HUES64 (cell line): ENCODE measurements around the gene C21orf91.

ENCODE experiments used
- H3K27ac ChIP-seq: 2 replicates; pipeline ENCODE4 v1.7.0; 2013; ENCODE audit warnings: low read depth, low read length, inconsistent platforms
- H3K27me3 ChIP-seq: 2 replicates; pipeline ENCODE4 v1.6.1; 2013; ENCODE audit warnings: mild to moderate bottlenecking, low read length; ENCODE audit not compliant: insufficient read depth
- H3K36me3 ChIP-seq: 2 replicates; pipeline ENCODE4 v1.6.1; 2013; ENCODE audit warnings: mild to moderate bottlenecking, low read length; ENCODE audit not compliant: insufficient read depth
- H3K4me1 ChIP-seq: 2 replicates; pipeline ENCODE4 v1.6.1; 2013; ENCODE audit warnings: mild to moderate bottlenecking, low read length, moderate library complexity; ENCODE audit not compliant: insufficient read depth
- H3K4me3 ChIP-seq: 2 replicates; pipeline ENCODE4 v1.5.1; 2013; ENCODE audit warnings: mild to moderate bottlenecking, low read length, moderate library complexity
- H3K9ac ChIP-seq: 2 replicates; pipeline ENCODE4 v1.6.1; 2013; ENCODE audit warnings: mild to moderate bottlenecking, low read depth, low read length
- H3K9me3 ChIP-seq: 2 replicates; pipeline ENCODE4 v1.6.1; 2013; ENCODE audit warnings: low read depth, low read length; ENCODE audit not compliant: insufficient read depth
- WGBS: fragments of 150-250, 120-280 bp; methylation state at CpG from one replicate; pipeline ENCODE4 v1.1.7; 2013; ENCODE audit warnings: missing lambda C conversion rate; 5-methylcytosine and 5-hydroxymethylcytosine counted together

C21orf91 gene

DNA sequence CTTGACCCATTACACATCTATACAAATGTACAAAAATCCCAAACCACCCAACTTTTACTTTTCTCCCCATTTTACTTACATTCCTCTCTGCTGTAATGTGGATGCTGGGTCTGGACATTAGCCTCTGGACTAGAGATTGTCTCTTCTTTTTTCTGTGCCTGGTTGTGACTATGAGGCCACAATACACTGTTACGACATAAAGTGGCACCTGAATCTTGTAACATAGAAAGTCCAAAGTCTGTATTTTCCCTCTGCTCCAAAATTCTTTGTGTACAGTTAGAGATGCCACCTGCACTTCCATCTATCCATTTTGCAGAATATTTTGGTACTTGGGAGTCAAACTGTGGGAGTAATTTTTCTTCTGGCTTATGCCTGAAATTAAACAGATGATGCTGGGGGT is 22.7 kb downstream of the C21orf91 start:
- Histone ChIP-seq H3K36me3 (peaks cover 60% of the 10 kb centered on the region), H3K9ac (no peak overlapping the region), H3K27me3 (no peaks in the 10 kb centered on the region), H3K4me3 (no peak overlapping the region), H3K4me1 (no peaks in the 10 kb centered on the region), H3K9me3 (no peaks in the 10 kb centered on the region), H3K27ac (no peak overlapping the region)
- WGBS = 80% methylated on average over 1 of the region's 1 CpG

DNA sequence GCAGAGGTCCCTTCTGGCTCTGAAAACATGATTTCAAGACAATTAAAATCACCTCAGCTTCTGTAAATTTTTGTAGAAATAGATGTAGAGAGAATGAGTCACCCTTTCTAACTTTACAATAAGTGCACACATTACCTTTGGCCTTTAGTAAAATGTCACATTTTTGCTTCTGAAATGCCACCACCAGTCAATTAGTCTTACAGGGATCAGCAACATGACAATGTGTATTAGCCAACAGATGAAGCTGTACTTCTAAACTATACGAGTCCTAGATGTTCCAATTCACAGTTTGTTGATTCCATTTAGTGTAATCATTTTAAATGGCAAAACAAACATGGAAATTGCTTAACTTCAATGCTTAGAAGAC is 23.1 kb downstream of the C21orf91 start:
- H3K9ac ChIP-seq = no peak overlapping the region
- H3K9me3 ChIP-seq = no peaks in the 10 kb centered on the region
- no peak overlapping the region for H3K4me3 ChIP-seq
- H3K27ac ChIP-seq = no peak overlapping the region
- 94% methylated on average over 1 of the region's 1 CpG for WGBS
- no peaks in the 10 kb centered on the region for H3K27me3 ChIP-seq
- no peaks in the 10 kb centered on the region for H3K4me1 ChIP-seq
- peaks cover 64% of the 10 kb centered on the region for H3K36me3 ChIP-seq

DNA sequence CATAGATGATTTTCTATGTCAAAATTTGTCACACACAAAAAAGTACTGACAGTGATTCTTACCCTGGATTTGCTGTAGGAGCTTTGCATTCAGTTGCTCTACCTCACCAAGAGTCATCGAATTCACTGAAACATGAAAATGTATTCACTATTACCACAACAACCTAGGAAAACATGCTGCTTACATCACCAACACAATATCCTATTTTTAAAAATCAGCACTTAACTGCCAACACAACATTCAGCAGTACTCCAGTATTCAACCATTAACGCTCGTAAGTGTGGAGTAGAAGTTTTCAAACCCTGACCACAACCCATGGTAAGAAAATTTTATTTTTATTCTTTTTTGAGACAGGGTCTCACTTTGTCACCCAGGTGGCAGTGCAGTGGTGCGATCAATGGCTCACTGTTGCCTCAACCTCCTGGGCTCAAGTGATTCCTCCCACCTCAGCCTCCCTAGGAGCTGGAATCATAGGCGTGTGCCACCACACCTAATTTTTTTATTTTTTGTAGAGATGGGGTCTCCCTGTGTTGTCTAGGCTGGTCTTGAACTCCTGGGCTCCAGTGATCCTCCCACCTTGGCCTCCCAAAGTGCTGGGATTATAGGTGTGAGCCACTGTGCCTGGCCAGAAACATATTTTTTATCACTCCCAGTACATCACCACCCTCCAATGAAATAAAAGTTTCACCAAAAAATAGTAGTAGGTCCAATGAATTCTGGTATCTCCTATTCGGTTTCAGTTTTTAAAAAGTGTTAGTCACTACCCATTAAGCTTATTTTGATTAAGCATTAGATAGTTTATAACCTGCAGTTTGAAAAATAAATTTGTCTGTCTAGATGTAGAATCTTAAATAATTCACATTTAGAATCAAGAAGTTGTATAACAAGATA is 23.8 kb downstream of the C21orf91 start:
- 99% methylated on average over 3 of the region's 6 CpGs for WGBS
- Histone ChIP-seq H3K27me3 (no peaks in the 10 kb centered on the region), H3K36me3 (peaks cover 70% of the 10 kb centered on the region), H3K4me1 (no peaks in the 10 kb centered on the region), H3K9ac (no peak overlapping the region), H3K9me3 (no peaks in the 10 kb centered on the region), H3K4me3 (no peak overlapping the region), H3K27ac (no peak overlapping the region)

DNA sequence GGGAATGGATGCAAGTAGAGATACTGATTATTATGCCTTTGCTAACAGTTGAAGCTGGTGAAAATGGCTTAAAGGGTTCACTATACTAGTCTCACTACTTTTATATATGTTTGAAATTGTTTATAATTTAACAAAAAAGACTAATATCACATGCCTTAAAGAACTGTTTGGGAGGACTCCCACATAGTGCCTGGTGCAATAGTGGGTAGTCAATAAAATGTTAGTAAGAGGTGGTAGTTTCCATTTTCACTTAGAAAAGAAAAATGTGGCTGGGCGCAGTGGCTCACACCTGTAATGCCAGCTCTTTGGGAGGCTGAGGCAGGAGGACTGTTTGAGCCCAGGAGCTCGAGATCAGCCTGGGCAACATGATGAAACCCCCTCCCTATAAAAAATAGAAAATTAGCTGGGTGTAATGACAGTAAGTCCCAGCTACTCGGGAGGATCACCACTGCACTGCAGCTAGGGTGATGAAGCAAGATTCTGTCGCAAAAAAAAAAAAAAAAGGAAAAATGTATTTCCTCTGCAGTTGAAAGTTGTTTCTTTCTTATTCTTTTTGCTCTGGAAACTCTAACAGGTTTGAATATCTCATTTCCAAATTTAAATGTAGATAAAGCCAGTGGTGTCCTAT is 24.5 kb downstream of the C21orf91 start:
- H3K4me3 ChIP-seq = no peak overlapping the region

DNA sequence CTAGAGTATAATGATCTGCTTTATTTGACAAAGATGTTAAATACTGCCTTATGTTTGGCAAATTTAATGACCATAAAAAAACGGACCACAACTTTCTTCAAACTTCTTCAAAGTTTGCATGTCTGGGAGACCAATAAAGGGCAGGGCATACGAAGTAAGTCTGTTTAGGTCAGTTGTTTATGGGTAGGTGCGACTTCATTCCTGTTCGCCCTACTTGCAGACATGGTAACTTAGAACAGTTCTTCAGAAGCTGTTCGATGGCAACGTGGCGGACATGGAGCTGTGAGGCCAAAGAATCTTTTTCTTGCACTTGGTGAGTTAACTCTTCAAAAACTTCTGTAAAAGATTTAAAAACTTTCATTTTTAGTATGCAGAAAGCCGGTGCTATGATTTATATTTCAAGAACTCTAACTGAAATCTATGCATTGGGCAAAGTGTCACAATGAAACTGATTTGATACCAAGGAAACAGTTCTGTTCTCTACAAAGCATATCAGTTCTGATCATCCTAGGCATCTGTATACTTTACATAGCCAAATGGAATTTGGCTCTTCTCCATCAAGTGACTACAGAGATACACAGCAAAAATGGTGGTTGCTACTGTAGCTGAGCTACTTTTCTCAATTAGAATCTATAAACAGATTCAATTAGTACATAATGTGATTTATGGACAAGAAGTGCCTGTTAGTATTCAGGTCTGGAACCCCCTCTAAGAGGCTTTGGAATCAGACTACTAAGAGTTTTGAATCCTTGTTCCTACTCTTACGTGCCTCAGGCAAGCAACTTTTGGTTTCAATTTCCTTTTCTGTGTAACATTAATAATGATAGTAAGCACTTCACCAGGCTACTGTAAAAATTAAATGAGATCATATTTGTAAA is 25.7 kb downstream of the C21orf91 start:
- Histone ChIP-seq H3K9ac (no peak overlapping the region), H3K27ac (no peak overlapping the region), H3K36me3 (peaks cover 75% of the 10 kb centered on the region), H3K4me1 (no peaks in the 10 kb centered on the region), H3K27me3 (no peaks in the 10 kb centered on the region), H3K9me3 (no peaks in the 10 kb centered on the region), H3K4me3 (no peak overlapping the region)
- 95% methylated on average over 9 of the region's 9 CpGs for WGBS

More for the DNA sequence above, 24.5 kb downstream of the C21orf91 start:
- Histone ChIP-seq H3K9ac (no peak overlapping the region), H3K27me3 (no peaks in the 10 kb centered on the region), H3K36me3 (peaks cover 75% of the 10 kb centered on the region), H3K9me3 (no peaks in the 10 kb centered on the region), H3K27ac (no peak overlapping the region), H3K4me1 (no peaks in the 10 kb centered on the region)
- 93% methylated on average over 4 of the region's 4 CpGs for WGBS

DNA sequence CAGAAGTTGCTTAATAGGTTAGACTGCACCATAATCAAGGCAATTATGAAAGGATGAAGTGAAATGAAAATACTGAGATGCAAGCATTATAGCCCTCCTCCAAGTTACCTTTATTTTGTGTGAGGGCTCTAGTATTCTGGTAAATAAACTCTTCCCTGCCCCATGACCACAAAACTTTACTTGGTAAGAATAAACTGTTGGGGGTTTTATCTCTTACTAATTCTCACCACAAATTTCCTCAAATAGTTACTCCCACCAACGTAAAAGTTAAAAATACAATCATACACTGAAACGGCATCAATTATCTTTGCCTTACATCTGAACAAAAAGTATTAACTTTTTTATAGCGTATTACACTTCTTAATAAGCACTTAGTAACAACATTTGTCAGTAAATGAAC is 29.5 kb downstream of the C21orf91 start:
- H3K4me3 ChIP-seq = no peak overlapping the region
- no peaks in the 10 kb centered on the region for H3K4me1 ChIP-seq
- WGBS = 94% methylated on average over 3 of the region's 3 CpGs
- no peaks in the 10 kb centered on the region for H3K9me3 ChIP-seq
- no peaks in the 10 kb centered on the region for H3K27me3 ChIP-seq
- peaks cover 63% of the 10 kb centered on the region for H3K36me3 ChIP-seq
- H3K9ac ChIP-seq = no peak overlapping the region
- no peak overlapping the region for H3K27ac ChIP-seq

DNA sequence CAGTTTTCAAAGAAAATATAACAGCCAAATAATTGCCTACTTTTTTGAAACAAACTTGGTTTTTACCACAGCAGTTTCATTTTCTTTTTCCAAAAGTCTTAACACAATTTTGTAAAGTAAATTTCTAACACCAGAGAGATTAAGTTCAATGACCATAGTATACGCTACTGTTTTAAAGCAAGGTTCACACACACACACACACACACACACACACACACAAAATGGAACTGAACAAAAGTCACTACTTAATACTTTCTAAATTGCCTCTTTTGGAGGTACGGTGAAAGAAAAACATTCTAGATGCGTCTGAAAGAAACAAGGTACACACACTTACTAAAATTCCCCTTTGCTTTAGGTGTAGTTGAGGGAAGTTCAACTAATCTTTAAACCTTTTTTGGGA is 30.1 kb downstream of the C21orf91 start:
- H3K27me3 ChIP-seq = no peaks in the 10 kb centered on the region
- 50% methylated on average over 2 of the region's 3 CpGs for WGBS
- no peaks in the 10 kb centered on the region for H3K9me3 ChIP-seq
- no peak overlapping the region for H3K27ac ChIP-seq
- no peaks in the 10 kb centered on the region for H3K4me1 ChIP-seq
- H3K9ac ChIP-seq = no peak overlapping the region
- H3K36me3 ChIP-seq = peaks cover 57% of the 10 kb centered on the region
- no peak overlapping the region for H3K4me3 ChIP-seq

DNA sequence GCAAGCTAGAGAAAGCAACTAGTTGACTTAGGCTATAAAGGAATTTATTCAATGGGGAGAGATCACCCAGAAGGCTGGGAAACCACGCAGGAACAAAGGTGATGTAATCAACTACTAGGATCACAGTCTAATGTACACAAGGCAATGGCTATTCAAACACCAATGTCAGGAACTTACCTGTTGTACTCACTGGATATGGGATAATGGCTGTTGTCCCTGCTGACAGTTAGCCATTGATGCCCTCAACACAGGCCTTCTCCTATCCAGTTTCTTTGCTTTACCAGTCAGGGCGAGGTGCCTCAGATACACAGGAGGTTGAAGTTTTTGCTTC is 32.3 kb downstream of the C21orf91 start:
- no peak overlapping the region for H3K27ac ChIP-seq
- H3K4me3 ChIP-seq = no peak overlapping the region

DNA sequence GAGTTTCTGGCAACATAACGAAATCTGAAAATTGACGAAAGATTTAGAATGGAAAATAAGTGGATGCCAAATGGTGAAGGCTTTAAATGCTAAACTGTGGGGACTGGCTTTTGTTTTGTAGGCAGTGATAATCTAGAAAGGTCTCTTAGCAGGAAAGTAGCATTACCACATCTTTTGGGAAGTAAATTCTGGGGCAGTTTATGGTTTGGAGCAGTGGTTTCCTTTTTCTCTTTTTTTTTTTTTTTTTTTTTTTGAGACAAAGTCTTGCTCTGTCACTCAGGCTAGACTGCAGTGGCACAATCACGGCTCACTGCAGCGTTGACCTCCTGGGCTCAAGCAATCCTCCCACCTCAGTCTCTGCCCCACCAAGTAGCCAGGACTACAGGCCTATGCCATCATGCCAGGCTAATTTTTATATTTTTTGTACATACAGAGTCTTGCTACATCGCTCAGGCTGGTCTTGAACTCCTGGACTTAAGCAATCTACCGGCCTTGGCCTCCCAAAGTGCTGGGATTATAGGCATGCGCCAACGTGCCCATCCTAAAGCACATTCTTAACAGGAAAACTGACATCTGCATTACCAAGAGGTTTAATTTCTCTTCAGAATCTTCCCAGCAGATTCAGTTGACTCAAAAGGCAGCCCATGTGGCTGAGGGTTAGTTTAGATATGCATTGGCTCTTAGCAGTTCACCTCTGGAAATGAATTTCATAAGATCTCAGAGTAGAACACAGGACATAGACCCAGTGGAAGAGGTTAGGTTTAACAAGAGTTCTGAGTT is 32.9 kb downstream of the C21orf91 start:
- no peaks in the 10 kb centered on the region for H3K9me3 ChIP-seq
- peaks cover 11% of the 10 kb centered on the region; the same call in 1 of the 2 replicates for H3K4me1 ChIP-seq
- H3K4me3 ChIP-seq = no peak overlapping the region
- no peaks in the 10 kb centered on the region for H3K27me3 ChIP-seq
- peaks cover 29% of the 10 kb centered on the region for H3K36me3 ChIP-seq
- H3K9ac ChIP-seq = no peak overlapping the region
- H3K27ac ChIP-seq = no peak overlapping the region
- WGBS = 84% methylated on average over 8 of the region's 8 CpGs

More for the DNA sequence above, 32.3 kb downstream of the C21orf91 start:
- Histone ChIP-seq H3K9ac (no peak overlapping the region), H3K4me1 (peaks cover 5% of the 10 kb centered on the region; the same call in 1 of the 2 replicates), H3K9me3 (no peaks in the 10 kb centered on the region), H3K27me3 (no peaks in the 10 kb centered on the region), H3K36me3 (peaks cover 34% of the 10 kb centered on the region)
- WGBS = 100% methylated on average over 2 of the region's 2 CpGs

DNA sequence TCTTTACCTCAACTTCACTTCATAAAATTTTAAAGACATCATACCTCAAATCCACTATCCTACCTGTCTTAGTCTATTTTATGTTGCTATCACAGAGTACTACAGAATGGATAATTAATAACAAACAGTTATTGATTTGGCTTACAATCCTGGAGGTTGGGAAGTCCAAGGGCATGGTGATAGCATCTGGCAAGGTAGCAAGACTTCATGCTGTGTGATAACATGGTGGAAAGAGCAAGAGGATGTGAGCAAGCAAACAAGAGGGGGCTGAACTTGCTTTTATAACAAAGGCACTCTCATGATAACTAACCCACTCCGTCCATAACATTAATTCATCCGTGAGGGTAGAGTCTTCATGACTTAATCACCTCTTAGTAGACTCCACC is 33.8 kb downstream of the C21orf91 start:
- H3K4me1 ChIP-seq = peaks cover 18% of the 10 kb centered on the region; the same call in 1 of the 2 replicates
- no peak overlapping the region for H3K9ac ChIP-seq
- peaks cover 21% of the 10 kb centered on the region; the same call in 1 of the 2 replicates for H3K36me3 ChIP-seq
- no peaks in the 10 kb centered on the region for H3K9me3 ChIP-seq
- H3K27me3 ChIP-seq = no peaks in the 10 kb centered on the region
- 98% methylated on average over 2 of the region's 2 CpGs for WGBS
- H3K27ac ChIP-seq = no peak overlapping the region
- H3K4me3 ChIP-seq = no peak overlapping the region
